ENCODE data around the gene ABAT. TPM values are rescaled to one million over a fixed set of nuclear protein-coding genes. Genes with fewer than 3 reads are reported as not detected.
A peak's percentile ranks its signal among the peaks of the same experiment; 100 is the strongest.
"Not testable (repeated sequence)": the region's sequence is repeated elsewhere in the genome, so short reads cannot be mapped to it uniquely, and the experiment has no call there.

The ABAT gene
- total RNA-seq, 2 donors from 2014 or later: 8.7 TPM

DNA sequence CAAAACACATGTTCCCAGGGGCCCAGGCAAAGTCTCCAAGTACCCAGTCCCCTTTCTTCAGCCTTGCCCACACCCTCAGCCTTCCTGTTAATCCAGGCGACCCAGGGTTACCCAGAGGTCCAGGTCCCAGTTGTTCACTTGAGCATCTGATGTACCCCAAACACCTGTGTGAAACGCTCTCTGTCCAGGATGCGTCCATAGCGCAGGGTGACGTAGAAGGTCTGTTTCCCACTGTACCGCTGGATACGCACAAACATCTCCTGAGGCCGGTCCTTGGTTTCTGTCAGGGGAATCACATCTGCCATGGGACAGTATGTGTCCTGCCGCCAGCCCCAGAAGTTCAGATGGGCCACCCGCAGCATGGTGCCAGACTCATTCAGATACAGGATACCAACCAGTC is 121.4 kb downstream of the ABAT start:
- H3K4me1 Mint-ChIP-seq (ENCODE audit: low read depth in 2 of 2): peaks cover 25 to 30% of the 10 kb centered on the region in 2 donors
- peak overlapping the region; percentile 90 for H3K4me3 Mint-ChIP-seq
- ATAC-seq: no peak
- DNase-seq (ENCODE audit: low spot score): no peak
- H3K27ac Mint-ChIP-seq: no peak overlapping the region
- peaks cover 6% of the 10 kb centered on the region for H3K36me3 Mint-ChIP-seq
- H3K9me3 Mint-ChIP-seq: no peaks in the 10 kb centered on the region
- no peaks in the 10 kb centered on the region for H3K27me3 Mint-ChIP-seq

DNA sequence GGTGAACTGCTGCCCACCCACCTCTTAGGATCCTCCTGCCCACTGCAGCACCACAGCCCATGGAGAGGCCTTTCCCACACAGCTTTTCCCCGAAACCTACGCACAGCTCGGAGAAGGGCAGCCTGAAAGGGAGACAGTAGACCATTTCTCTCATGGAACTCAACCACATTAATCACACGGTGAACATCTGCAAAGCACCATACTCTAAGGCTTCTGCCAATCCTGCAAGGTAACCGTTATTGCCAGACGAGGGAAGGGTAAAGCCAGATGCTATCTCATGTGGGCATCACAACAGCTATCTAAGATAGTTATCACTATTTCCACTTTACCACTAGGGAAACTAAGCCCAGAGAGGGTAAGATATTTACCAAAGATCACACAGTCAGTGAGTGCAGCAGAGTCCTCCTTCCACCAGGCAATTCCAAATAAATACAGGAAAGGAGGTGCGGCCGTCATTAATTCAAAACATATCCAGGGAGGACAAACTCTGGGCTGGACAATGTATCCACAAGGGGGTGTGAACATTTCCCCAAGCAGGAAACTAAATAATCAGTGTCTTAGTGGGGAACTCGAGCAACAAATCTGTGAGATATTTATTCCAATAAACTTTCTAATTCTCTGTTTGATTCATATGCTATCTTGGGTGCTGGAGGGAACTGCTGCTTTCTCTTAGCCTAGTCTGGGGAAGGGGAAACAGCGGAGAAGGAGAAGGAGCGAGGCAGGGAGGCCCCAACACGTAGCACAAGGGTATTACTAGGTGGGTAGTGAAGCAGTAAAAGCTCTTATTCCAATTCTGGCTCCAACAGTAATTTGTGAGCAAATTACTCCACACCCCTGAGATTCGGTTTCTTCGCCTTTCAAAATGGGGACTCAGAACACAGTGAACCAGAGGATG is 122.3 kb downstream of the ABAT start:
- H3K4me3 Mint-ChIP-seq: peak overlapping the region; percentile 90
- no peak for ATAC-seq
- peak overlapping the region; percentile 93 to 94 for H3K27ac Mint-ChIP-seq
- no peaks in the 10 kb centered on the region for H3K9me3 Mint-ChIP-seq
- H3K36me3 Mint-ChIP-seq: peaks cover 6% of the 10 kb centered on the region
- peaks cover 25 to 30% of the 10 kb centered on the region in 2 donors for H3K4me1 Mint-ChIP-seq (ENCODE audit: low read depth in 2 of 2)
- H3K27me3 Mint-ChIP-seq: no peaks in the 10 kb centered on the region
- no peak for DNase-seq (ENCODE audit: low spot score)

DNA sequence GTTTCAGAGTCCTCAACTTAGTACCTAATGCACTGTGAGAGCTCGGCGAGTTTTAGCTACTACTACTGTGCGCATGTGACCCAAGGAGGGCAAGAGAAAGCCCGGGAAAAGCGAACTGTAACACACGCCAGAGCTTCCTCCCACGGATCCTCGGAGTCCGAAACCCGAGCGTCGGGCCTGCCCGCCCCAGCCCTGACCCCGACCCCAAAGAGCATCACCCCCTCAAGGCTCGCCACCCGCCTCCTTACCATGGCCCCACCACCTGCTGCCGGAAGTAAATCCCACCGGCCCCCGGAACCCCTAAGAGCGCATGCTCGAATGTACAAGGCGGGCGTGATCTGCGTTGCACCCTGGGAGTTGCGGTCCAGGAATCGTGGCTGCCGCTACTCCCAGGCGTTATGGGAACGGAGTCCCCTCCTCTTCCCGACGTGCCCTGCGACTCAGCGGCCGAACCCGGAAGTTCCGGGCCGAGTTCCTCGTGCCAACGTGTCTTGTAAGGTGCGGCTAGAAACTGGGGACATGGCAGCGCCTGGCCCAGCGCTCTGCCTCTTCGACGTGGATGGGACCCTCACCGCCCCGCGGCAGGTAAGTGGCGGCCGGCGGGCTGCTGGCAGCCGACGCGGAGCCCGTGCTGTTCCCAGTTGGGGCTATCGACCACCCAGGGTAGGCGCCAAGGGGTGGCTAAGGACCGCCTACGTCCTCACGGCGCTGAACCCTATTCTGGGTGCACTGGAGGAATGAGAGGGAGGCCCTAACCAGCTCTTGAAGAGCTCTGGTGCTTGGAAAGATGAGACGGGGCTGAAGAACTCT is 123.2 kb downstream of the ABAT start, which contains the start of the genes PMM2 and TMEM186:
Gene PMM2, plus strand, starts transcription at position 476 of the 810 bp plus-strand sequence. Its CDS starts 44 bp downstream, at position 520.
Gene TMEM186, minus strand, starts transcription at position 276 of the 810 bp plus-strand sequence. Its CDS starts 25 bp downstream, at position 251.
- Mint-ChIP-seq H3K4me1 (ENCODE audit: low read depth in 2 of 2) (peaks cover 28 to 30% of the 10 kb centered on the region in 2 donors), H3K4me3 (peak within 1 kb of the TSS; percentile 90), H3K9me3 (no peaks in the 10 kb centered on the region), H3K36me3 (peaks cover 12% of the 10 kb centered on the region), H3K27me3 (no peaks in the 10 kb centered on the region), H3K27ac (peak within 1 kb of the TSS; percentile 93 to 94)
- ATAC-seq: peak; percentile 97 to 99
- peak; percentile 97 for DNase-seq (ENCODE audit: low spot score)

DNA sequence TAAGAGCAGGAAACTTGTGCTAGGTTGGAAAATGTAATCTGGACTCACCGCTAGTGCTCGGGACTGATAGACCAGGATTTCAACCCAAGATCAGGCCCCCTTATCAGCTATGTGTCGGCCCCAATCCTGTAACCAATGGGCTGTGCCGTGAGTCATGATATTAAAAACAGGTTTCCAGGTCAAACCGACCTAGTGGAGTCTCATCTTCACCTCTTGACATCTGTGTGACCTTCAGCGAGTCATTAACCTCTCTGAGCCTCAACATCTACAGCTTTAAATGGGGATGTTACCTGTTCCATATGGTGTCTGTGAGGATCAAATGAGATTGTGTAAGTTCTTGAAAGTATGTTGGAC is 123.7 kb downstream of the ABAT start:
- no peaks in the 10 kb centered on the region for H3K9me3 Mint-ChIP-seq
- no peaks in the 10 kb centered on the region for H3K27me3 Mint-ChIP-seq
- H3K36me3 Mint-ChIP-seq: peaks cover 17% of the 10 kb centered on the region
- no peak for DNase-seq (ENCODE audit: low spot score)
- H3K27ac Mint-ChIP-seq: peak overlapping the region; percentile 93 to 94
- peak in 1 of 2 donors; percentile 14 for ATAC-seq
- H3K4me1 Mint-ChIP-seq (ENCODE audit: low read depth in 2 of 2): peaks cover 32 to 33% of the 10 kb centered on the region in 2 donors
- peak overlapping the region; percentile 90 for H3K4me3 Mint-ChIP-seq

DNA sequence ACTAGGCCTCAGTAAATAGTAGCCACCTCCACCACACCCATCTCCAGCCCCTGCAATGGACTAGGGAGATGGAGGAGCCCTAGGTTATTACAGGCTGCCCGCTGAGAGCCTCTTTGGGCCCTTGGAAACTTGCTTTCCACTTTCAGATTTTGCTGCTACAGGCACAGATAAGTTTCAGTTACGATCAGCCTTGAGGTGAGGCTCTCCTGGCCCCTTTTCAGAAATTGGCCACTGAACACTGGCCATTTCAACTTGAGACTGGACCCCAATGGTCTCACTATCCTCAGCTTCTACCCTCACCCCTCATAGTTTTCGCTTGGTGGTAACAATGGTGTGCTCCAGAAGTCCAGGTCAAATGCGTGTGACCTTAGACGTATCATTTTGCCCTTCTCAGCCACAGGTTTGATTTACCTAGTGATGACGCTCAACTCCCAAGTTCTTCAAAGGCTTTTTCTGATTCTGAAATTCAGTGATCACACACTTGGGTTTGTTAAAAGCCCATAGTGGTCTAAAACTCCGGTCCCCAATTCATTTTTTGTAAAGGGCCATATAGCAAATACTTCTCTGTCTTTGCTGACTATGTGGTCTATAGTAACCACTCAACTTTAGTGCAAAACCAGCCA is 124.2 kb downstream of the ABAT start:
- Mint-ChIP-seq H3K9me3 (no peaks in the 10 kb centered on the region), H3K4me1 (ENCODE audit: low read depth in 2 of 2) (peaks cover 34 to 36% of the 10 kb centered on the region in 2 donors), H3K4me3 (peak overlapping the region; percentile 90), H3K36me3 (peaks cover 21% of the 10 kb centered on the region), H3K27me3 (no peaks in the 10 kb centered on the region), H3K27ac (peak overlapping the region; percentile 93 to 94)
- DNase-seq (ENCODE audit: low spot score): no peak
- no peak for ATAC-seq

DNA sequence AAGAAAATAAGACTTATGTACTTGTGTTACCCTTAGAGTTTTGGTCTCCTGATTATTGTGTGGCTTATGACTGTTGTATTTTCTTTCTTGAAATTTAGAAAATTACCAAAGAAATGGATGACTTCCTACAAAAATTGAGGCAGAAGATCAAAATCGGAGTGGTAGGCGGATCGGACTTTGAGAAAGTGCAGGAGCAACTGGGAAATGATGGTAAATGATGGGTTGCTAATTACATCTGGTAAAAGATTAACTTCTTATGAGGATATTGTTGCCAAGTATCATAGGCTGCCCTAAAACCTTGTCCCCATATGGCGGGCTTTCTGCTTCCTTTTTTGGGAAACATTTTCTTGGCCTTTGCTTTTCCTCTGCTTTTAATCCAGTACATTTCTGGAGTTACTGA is 127.3 kb downstream of the ABAT start:
- no peak for ATAC-seq
- H3K27me3 Mint-ChIP-seq: no peaks in the 10 kb centered on the region
- H3K9me3 Mint-ChIP-seq: no peaks in the 10 kb centered on the region
- H3K4me1 Mint-ChIP-seq (ENCODE audit: low read depth in 2 of 2): peaks cover 25 to 26% of the 10 kb centered on the region in 2 donors
- DNase-seq (ENCODE audit: low spot score): no peak
- H3K4me3 Mint-ChIP-seq: no peak overlapping the region
- no peak overlapping the region for H3K27ac Mint-ChIP-seq
- peaks cover 31% of the 10 kb centered on the region for H3K36me3 Mint-ChIP-seq

DNA sequence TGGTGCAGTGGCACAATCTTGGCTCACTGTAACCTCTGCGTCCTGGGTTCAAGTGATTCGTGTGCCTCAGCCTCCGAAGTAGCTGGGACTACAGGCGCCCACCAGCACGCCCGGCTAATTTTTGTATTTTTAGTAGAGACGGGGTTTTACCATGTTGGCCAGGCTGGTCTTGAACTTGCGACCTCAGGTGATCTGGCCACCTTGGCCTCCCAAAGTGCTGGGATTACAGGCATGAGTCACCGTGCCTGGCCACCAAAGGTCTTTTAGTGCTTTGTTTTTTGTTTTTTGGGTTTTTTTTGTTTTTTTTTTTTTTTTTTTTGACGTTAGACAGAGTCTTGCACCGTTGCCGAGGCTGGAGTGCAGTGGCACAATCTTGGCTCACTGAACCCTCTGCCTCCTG is 129.3 kb downstream of the ABAT start:
- H3K27ac Mint-ChIP-seq; H3K27me3 Mint-ChIP-seq; ATAC-seq; DNase-seq (ENCODE audit: low spot score); H3K4me3 Mint-ChIP-seq; H3K9me3 Mint-ChIP-seq: not testable (repeated sequence)
- Mint-ChIP-seq H3K36me3 (peaks cover 42% of the 10 kb centered on the region), H3K4me1 (ENCODE audit: low read depth in 2 of 2) (peaks cover 17 to 18% of the 10 kb centered on the region in 2 donors)

DNA sequence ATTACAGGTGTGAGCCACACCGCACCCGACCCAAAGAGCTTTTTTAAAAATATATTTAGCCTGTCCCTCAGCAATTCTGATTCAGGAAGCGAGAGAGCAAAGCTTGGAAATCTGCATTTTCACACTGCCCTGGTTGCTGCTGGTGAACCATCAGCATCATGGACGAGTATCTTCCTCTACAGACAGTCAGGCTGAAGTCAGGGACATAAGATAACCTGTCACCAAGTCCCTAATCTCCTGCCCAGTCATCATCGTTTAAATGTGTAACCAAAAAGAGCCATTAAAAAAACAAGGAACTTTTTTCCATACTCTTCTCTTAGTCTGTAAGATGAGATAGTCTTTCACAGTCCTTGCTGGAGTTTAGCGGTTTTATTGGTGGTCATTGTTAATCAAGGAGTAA is 129.9 kb downstream of the ABAT start:
- Mint-ChIP-seq H3K36me3 (peaks cover 41% of the 10 kb centered on the region), H3K27ac (no peak overlapping the region), H3K27me3 (no peaks in the 10 kb centered on the region), H3K4me3 (no peak overlapping the region), H3K4me1 (ENCODE audit: low read depth in 2 of 2) (peaks cover 11 to 13% of the 10 kb centered on the region in 2 donors), H3K9me3 (no peaks in the 10 kb centered on the region)
- DNase-seq (ENCODE audit: low spot score): no peak
- no peak for ATAC-seq

DNA sequence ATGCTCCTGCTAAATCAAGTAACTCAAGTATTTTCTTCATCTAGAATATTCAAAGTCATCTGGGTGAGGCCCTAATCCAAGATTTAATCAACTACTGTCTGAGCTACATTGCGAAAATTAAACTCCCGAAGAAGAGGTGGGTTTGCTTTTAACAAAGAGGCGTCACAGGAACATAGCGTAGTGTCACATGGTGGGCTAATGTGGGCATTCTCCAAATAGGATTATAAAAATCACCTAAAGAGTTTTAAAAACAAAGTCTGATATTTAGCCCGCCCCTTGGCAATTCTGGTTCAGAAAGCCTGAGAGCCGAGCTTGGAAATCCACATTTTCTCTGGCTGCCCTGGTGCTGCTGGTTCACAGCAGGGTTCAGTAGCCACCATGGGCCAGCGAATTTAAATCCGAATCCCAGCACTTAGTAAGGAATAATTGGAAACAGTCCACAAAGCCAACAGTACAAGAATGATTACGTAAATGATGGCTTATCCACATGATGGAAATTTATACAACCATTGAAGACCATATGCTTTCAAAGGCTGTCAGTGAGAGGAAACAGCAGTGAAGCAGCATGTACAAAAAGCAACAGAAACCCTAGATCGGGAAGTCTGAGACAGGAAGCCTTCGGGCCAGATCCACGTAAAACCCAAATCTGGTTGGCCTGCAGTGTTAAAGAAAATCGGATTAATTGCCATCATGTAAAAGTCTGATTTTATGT is 132.0 kb downstream of the ABAT start:
- peaks cover 49% of the 10 kb centered on the region for H3K36me3 Mint-ChIP-seq
- H3K4me1 Mint-ChIP-seq (ENCODE audit: low read depth in 2 of 2): peaks cover 6 to 12% of the 10 kb centered on the region in 2 donors
- no peak overlapping the region for H3K27ac Mint-ChIP-seq
- no peaks in the 10 kb centered on the region for H3K27me3 Mint-ChIP-seq
- ATAC-seq (no peak), DNase-seq (ENCODE audit: low spot score) (no peak)
- H3K4me3 Mint-ChIP-seq: no peak overlapping the region
- no peaks in the 10 kb centered on the region for H3K9me3 Mint-ChIP-seq

DNA sequence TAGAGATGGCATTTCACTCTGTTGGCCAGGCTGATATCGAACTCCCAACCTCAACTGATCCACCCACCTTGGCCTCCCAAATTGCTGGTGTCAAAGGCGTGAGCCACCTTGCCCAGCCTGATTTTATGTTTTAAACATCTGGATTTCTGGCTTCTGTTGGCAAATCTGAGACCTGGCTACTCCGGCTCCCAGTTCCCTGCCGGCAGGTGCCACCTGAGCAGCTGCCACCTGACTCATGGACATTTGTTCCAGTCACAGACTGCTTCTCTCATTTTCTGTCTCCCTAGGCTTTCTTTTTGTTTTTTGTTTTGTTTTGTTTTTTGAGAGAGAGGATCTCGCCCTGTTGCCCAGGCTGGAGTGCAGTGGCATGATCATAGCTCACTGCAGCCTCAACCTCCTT is 132.8 kb downstream of the ABAT start:
- no peak for ATAC-seq
- Mint-ChIP-seq H3K9me3 (no peaks in the 10 kb centered on the region), H3K36me3 (peaks cover 48% of the 10 kb centered on the region), H3K4me1 (ENCODE audit: low read depth in 2 of 2) (peaks cover 6 to 10% of the 10 kb centered on the region in 2 donors), H3K4me3 (no peak overlapping the region), H3K27me3 (no peaks in the 10 kb centered on the region), H3K27ac (no peak overlapping the region)
- no peak for DNase-seq (ENCODE audit: low spot score)

DNA sequence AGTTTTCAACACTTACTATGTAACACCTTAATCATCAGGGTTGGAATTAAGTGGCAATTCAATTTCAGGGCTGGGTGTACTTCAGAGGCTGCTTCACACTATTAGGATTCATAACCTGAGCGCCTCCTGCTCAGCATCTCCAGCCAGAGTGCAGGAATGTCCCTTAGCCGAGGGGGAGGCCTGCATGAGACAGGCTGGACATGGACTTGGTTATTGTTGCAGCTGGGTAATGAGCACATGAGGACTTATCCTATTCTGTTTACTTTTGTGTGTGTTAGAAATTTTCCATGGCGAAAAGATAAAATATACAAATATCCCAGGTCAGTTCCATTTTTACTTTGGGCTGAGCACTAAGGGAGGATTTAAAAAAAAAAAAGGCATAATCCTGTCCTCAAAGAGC is 133.6 kb downstream of the ABAT start:
- H3K27ac Mint-ChIP-seq: no peak overlapping the region
- H3K9me3 Mint-ChIP-seq: no peaks in the 10 kb centered on the region
- peaks cover 4 to 7% of the 10 kb centered on the region in 2 donors for H3K4me1 Mint-ChIP-seq (ENCODE audit: low read depth in 2 of 2)
- H3K27me3 Mint-ChIP-seq: no peaks in the 10 kb centered on the region
- peaks cover 43% of the 10 kb centered on the region for H3K36me3 Mint-ChIP-seq
- ATAC-seq (no peak), DNase-seq (ENCODE audit: low spot score) (no peak)
- H3K4me3 Mint-ChIP-seq: no peak overlapping the region

DNA sequence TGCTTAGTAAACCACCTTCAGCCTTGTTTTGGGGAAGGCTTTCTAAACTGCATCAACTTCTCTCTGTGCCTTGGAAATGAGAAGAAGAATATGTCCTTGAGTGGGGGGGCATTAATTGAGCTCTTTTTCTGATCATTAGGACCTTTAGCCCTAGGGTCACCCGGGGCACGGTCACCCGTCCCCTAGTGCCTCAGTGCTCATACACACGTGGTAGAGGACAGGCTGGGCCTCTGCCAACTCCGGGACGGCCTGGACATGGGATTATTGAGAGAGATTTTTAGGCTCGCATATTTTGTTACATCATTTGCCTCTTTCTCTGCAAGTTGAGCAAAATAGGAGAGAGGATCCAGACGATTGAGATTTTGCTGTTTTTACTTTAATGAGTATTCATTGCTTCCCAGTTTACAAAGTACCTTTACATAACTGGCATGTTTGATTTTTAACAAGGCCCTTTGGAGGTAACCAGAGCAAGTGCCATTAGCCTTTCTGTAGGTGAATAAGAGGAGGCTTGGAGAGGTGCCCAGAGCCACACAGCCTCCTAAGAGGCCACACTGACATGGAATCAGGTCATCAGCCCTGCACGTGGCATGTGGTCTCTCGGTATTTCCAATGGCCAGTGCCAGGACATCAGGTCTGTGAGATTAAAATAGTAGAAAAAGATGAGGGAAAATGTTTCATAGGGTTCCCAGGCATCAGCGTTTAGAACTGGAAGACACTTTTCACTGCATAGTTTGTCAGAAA is 134.4 kb downstream of the ABAT start:
- H3K4me1 Mint-ChIP-seq (ENCODE audit: low read depth in 2 of 2): peaks cover 0 to 4% of the 10 kb centered on the region in 2 donors
- ATAC-seq (no peak), DNase-seq (ENCODE audit: low spot score) (no peak)
- H3K4me3 Mint-ChIP-seq: no peak overlapping the region
- H3K9me3 Mint-ChIP-seq: no peaks in the 10 kb centered on the region
- H3K27ac Mint-ChIP-seq: no peak overlapping the region
- H3K36me3 Mint-ChIP-seq: peaks cover 38% of the 10 kb centered on the region
- no peaks in the 10 kb centered on the region for H3K27me3 Mint-ChIP-seq
